Gastroesophageal sphincter (tissue), 4 donors: ENCODE measurements around the gene KCTD10. TPM values are rescaled to one million over a fixed set of nuclear protein-coding genes. Genes with fewer than 3 reads are reported as not detected.
A peak's percentile ranks its signal among the peaks of the same experiment; 100 is the strongest.

Source experiments
- ATAC-seq: fragments of 150-250 bp; one replicate; pipeline ENCODE4 v1.9.1; 2016; ENCODE audit warnings: mild to moderate bottlenecking, moderate library complexity
- H3K27ac ChIP-seq, 4 donors: fragments of 200-600 bp; sonication (generic) in 3 of 4; 1 replicate in 3 of 4; 2 replicates in 1 of 4; pipeline ENCODE4 v1.5.1; 2016 to 2019
- H3K27me3 ChIP-seq: fragments of 200-600 bp; sonication (generic); one replicate; pipeline ENCODE4 v1.5.1; 2019
- H3K36me3 ChIP-seq, 2 donors: fragments of 200-600 bp; sonication (generic); one replicate each; pipeline ENCODE4 v1.5.1; 2019; ENCODE audit warnings: control low read depth in 1 of 2
- H3K4me1 ChIP-seq, 3 donors: fragments of 200-600 bp; sonication (generic); 1 replicate in 2 of 3; 2 replicates in 1 of 3; pipeline ENCODE4 v1.5.1; 2016 to 2019; ENCODE audit warnings: control low read depth in 2 of 3
- H3K4me3 ChIP-seq, 2 donors: fragments of 200-600 bp; sonication (generic); one replicate each; pipeline ENCODE4 v1.5.1; 2019; ENCODE audit warnings: mild to moderate bottlenecking in 1 of 2, moderate library complexity in 1 of 2
- H3K9me3 ChIP-seq, 3 donors: fragments of 200-600 bp; sonication (generic); one replicate each; pipeline ENCODE4 v1.5.1; 2017 to 2019; ENCODE audit warnings: control low read depth in 2 of 3
- EP300 ChIP-seq: sonication (generic); formaldehyde crosslinking; IDR thresholded peaks from one replicate; pipeline ENCODE4 v1.6.1; 2017; ENCODE audit warnings: antibody characterized with exemption, mild to moderate bottlenecking
- POLR2A ChIP-seq, 2 donors: fragments of 450-650 bp; IDR thresholded peaks; one replicate each; pipeline ENCODE4 v1.6.1; 2017; ENCODE audit warnings: antibody characterized with exemption in 2 of 2, mild to moderate bottlenecking in 2 of 2, moderate library complexity in 1 of 2
- POLR2AphosphoS5 ChIP-seq: sonication (generic); formaldehyde crosslinking; IDR thresholded peaks from one replicate; pipeline ENCODE4 v1.6.1; 2017; ENCODE audit warnings: antibody characterized with exemption
- WGBS, 2 donors: methylation state at CpG; one replicate each; pipeline ENCODE4 v1.1.5; 2018; ENCODE audit warnings: low coverage in 1 of 2; 5-methylcytosine and 5-hydroxymethylcytosine counted together
- total RNA-seq, 4 donors: library from RNA; depleted of rRNA; stranded (reverse); fragments of >200 nt; gene quantifications; one replicate each; pipeline ENCODE4 v1.1.0, GENCODE V29; 2016
- TF ChIP-seq, protein P1 (sequence below), 4 experiments: fragments of 200-600 bp in 2 of 4; fragments of 450-650 bp in 2 of 4; sonication (generic) in 1 of 4; IDR thresholded peaks; one replicate each; pipeline ENCODE4 v1.5.1; 2017 to 2019; ENCODE audit warnings: antibody characterized with exemption in 4 of 4, mild to moderate bottlenecking in 2 of 4, moderate library complexity in 2 of 4

KCTD10 gene
- total RNA-seq, 4 donors from 2014 or later = 76.8 to 104 (median 94.5) TPM

DNA sequence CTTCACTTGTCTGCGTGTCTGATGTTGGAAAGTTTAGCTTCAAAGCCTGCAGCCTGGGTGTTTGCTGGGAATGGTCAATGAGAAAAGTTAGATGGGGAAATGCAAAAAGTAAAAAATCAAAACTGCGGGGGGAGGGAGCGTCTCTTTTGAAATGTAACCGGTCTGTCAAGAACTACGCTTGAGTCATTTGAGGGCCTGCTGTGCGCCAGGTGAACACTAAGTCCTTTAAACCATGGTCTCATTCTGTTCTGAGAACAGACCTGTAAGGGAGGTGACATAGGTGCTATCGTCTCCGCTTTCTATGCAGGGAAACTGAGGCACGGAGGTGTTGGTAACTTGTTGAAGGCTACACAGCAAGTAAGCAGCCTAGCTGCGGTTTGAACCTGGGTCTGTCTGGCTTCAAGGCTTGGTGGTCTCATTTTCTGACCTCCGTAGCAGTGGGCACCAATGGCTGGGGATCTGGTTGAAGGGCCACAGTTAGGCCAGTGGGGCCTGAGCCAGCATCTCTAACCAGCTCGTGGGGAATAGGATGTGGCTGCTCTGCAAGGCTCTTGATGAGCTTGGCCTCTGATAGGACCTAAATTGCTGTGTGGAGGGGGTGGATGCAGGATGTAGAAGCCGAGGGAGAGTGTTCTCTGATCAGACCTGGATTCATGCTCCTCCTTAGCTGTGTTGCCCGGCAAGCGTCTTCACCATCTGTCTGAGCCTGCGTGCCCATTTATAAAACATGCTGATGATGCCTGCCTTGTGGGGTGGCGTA, 41.5 kb downstream of the KCTD10 start:
- no peaks in the 10 kb centered on the region for H3K27me3 ChIP-seq
- no peak overlapping the region for H3K4me3 ChIP-seq
- no peak for ATAC-seq
- H3K9me3 ChIP-seq = no peaks in the 10 kb centered on the region
- no peak for TF ChIP-seq EP300
- TF ChIP-seq POLR2AphosphoS5 = no peak
- TF ChIP-seq, protein P1, sequence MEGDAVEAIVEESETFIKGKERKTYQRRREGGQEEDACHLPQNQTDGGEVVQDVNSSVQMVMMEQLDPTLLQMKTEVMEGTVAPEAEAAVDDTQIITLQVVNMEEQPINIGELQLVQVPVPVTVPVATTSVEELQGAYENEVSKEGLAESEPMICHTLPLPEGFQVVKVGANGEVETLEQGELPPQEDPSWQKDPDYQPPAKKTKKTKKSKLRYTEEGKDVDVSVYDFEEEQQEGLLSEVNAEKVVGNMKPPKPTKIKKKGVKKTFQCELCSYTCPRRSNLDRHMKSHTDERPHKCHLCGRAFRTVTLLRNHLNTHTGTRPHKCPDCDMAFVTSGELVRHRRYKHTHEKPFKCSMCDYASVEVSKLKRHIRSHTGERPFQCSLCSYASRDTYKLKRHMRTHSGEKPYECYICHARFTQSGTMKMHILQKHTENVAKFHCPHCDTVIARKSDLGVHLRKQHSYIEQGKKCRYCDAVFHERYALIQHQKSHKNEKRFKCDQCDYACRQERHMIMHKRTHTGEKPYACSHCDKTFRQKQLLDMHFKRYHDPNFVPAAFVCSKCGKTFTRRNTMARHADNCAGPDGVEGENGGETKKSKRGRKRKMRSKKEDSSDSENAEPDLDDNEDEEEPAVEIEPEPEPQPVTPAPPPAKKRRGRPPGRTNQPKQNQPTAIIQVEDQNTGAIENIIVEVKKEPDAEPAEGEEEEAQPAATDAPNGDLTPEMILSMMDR (IDR thresholded peaks at IDR 0.05) = no peak
- no peak for TF ChIP-seq POLR2A (IDR thresholded peaks at IDR 0.05)
- no peaks in the 10 kb centered on the region for H3K36me3 ChIP-seq
- H3K4me1 ChIP-seq = peaks cover 0 to 15% (median 2%) of the 10 kb centered on the region in 3 donors
- WGBS, 2 donors = 80 to 90% methylated on average over 2 to 12 of the region's 17 CpGs
- no peak overlapping the region for H3K27ac ChIP-seq

DNA sequence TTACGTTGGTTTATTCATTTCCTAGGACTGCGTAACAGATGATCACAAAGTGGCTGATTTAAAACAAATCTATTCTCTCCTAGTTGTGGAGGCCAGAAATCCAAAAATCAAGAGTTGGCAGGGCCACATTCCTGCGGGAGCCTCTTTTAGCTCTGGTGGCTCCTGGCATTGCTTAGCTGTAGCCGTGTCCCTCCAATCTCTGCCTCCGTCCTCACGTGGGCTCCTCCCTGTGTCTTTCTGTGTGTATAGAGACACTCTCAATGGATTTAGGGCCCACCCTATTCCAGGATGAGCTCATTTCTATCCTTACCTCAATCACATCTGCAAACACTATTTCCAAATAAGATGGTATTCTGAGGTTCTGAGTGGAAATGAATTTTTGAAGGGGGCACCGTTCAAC, 42.5 kb downstream of the KCTD10 start:
- no peaks in the 10 kb centered on the region for H3K36me3 ChIP-seq
- H3K9me3 ChIP-seq = no peaks in the 10 kb centered on the region
- no peak for TF ChIP-seq POLR2AphosphoS5
- no peak for TF ChIP-seq EP300
- TF ChIP-seq POLR2A (IDR thresholded peaks at IDR 0.05) = no peak
- TF ChIP-seq, protein P1 (IDR thresholded peaks at IDR 0.05) = no peak
- H3K4me1 ChIP-seq = peaks cover 0 to 15% (median 2%) of the 10 kb centered on the region in 3 donors
- ATAC-seq = no peak
- no peak overlapping the region for H3K27ac ChIP-seq
- H3K27me3 ChIP-seq = no peaks in the 10 kb centered on the region
- H3K4me3 ChIP-seq = no peak overlapping the region
- WGBS, 2 donors = 78 to 80% methylated on average over 2 to 7 of the region's 7 CpGs

DNA sequence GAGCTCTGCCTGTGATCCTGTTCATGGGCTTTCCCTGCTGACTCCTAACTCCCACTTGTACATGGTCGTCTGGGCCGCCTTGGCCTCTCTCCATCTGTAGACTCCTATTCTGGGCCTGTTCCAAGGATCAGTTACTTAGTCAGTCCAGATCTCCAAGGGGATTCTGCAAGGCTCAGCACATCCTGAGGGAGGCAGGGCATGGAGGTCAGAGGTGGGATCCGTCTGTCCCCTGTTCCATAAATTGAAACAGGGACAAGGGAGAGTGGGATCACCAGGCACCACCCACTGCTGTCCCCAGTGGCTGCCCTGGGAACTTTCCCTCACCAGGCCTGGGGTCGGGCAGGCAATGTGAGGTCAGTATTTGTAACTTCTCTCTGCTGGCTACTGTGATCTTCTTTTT, 43.5 kb downstream of the KCTD10 start:
- WGBS, 2 donors = 72 to 93% methylated on average over 2 to 4 of the region's 4 CpGs
- H3K36me3 ChIP-seq = no peaks in the 10 kb centered on the region
- peak; percentile 22 for ATAC-seq
- peaks cover 0 to 15% (median 2%) of the 10 kb centered on the region in 3 donors for H3K4me1 ChIP-seq
- no peak for TF ChIP-seq POLR2AphosphoS5
- TF ChIP-seq, protein P1 (IDR thresholded peaks at IDR 0.05) = peak in 2 of 4 experiments; percentile 20 to 26
- H3K27ac ChIP-seq = no peak overlapping the region
- no peaks in the 10 kb centered on the region for H3K9me3 ChIP-seq
- H3K4me3 ChIP-seq = no peak overlapping the region
- no peaks in the 10 kb centered on the region for H3K27me3 ChIP-seq

DNA sequence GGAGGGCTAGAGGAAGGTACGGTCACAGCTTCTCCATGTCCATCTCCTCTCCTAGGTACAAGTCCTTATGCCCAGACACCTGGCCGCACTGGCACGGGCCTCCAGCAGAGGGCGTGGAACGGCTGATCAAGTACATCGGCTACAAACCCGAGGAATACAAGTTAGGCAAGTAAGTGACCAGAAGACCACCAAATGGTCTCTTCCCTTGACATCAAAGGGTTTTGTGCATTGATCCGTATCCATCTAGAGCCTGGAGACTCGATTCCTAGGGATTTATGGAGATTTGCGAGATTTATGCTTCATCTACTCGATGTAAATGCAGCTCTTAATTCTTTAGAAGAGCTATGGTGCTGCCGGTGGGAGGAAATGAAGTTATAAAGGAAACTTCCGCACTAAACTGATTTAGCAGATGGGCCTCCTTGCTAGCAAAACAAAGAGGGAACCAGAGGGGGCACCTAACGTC, 44.2 kb downstream of the KCTD10 start:
- no peaks in the 10 kb centered on the region for H3K27me3 ChIP-seq
- WGBS, 2 donors = 23 to 25% methylated on average over 8 to 12 of the region's 14 CpGs

More for the DNA sequence above, 44.2 kb downstream of the KCTD10 start:
- H3K9me3 ChIP-seq = no peaks in the 10 kb centered on the region
- peaks cover 0 to 18% (median 2%) of the 10 kb centered on the region in 3 donors for H3K4me1 ChIP-seq
- H3K27ac ChIP-seq = peak overlapping the region in 1 of 4 donors; percentile 47
- ATAC-seq = peak; percentile 21
- no peaks in the 10 kb centered on the region for H3K36me3 ChIP-seq
- H3K4me3 ChIP-seq = no peak overlapping the region
- no peak for TF ChIP-seq EP300
- TF ChIP-seq POLR2AphosphoS5 = no peak
- TF ChIP-seq, protein P1 (IDR thresholded peaks at IDR 0.05) = peak in 3 of 4 experiments; percentile 67 to 87 (median 74)
- no peak for TF ChIP-seq POLR2A (IDR thresholded peaks at IDR 0.05)
